ENCODE measurements around the gene NOL6. TPM values are rescaled to one million over a fixed set of nuclear protein-coding genes. Genes with fewer than 3 reads are reported as not detected.

The NOL6 gene
- total RNA-seq, 1 experiment from 2014 or later, result 36.4 TPM

- no TSS peak for BruUV-seq (replicated peaks)
- no peak for TF ChIP-seq POLR2A (IDR thresholded peaks at IDR 0.05; ENCODE audit: borderline replicate concordance, extremely low read depth, insufficient read depth, insufficient read length)
- no peak for TF ChIP-seq SP1 (IDR thresholded peaks at IDR 0.05; ENCODE audit: low read depth)
- no peak for TF ChIP-seq CTCF (IDR thresholded peaks at IDR 0.05 in 2 of 3, conservative IDR thresholded peaks at IDR 0.05 in 1 of 3; ENCODE audit: borderline replicate concordance in 1 of 3, insufficient read depth in 1 of 3, low read depth in 2 of 3, low read length in 2 of 3)
- no peak for TF ChIP-seq ATF3 (IDR thresholded peaks at IDR 0.05)
- no peak for TF ChIP-seq EZH2phosphoT487 (IDR thresholded peaks at IDR 0.05; ENCODE audit: borderline replicate concordance)
- TF ChIP-seq EGR1 (IDR thresholded peaks at IDR 0.05; ENCODE audit: low read depth), result no peak
- TF ChIP-seq TCF7L2 (IDR thresholded peaks at IDR 0.05; ENCODE audit: borderline replicate concordance, extremely low read depth, insufficient read depth, insufficient read length), result no peak
- TF ChIP-seq ZBTB33 (IDR thresholded peaks at IDR 0.05; ENCODE audit: extremely low read depth, insufficient replicate concordance, low read length), result no peak
- TF ChIP-seq JUND (IDR thresholded peaks at IDR 0.05), result no peak
- TF ChIP-seq RAD21 (IDR thresholded peaks at IDR 0.05; ENCODE audit: low read depth), result no peak
- TF ChIP-seq ELF1 (IDR thresholded peaks at IDR 0.05; ENCODE audit: borderline replicate concordance, low read depth), result no peak
- ChIA-PET CTCF (no interaction called here), RAD21 (ENCODE audit: low non-redundant PET in 1 of 2, low total read pairs in 2 of 2, uncharacterized antibody in 2 of 2, unreplicated experiment in 2 of 2) (no interaction called here), POLR2A (no interaction called here)
- H3K9me3 ChIP-seq (ENCODE audit: control insufficient read depth in 1 of 2, insufficient read depth in 1 of 2, low read depth in 1 of 2, low read length in 2 of 2), result no peaks in the 10 kb centered on the region
- peaks cover 0 to 9% of the 10 kb centered on the region in 2 experiments; a peak in 2 of 4 replicates for H3K4me1 ChIP-seq (ENCODE audit: control insufficient read depth in 1 of 2, insufficient read depth in 2 of 2, low read length in 2 of 2)
- no peaks in the 10 kb centered on the region for H3K9me2 ChIP-seq (ENCODE audit: insufficient read depth)
- no peaks in the 10 kb centered on the region for H3K79me2 ChIP-seq (ENCODE audit: insufficient read depth, low read length)
- H2AFZ ChIP-seq (ENCODE audit: low read depth, low read length, poor library complexity, severe bottlenecking), result no peak overlapping the region
- H3K4me2 ChIP-seq (ENCODE audit: low read length), result no peak overlapping the region
- no peak overlapping the region for H3K9ac ChIP-seq (ENCODE audit: low read length)
- no peak for ATAC-seq
- H3K27ac ChIP-seq (ENCODE audit: low read depth, low read length), result no peak overlapping the region
- H4K20me1 ChIP-seq (ENCODE audit: insufficient read depth), result no peaks in the 10 kb centered on the region
- DNase-seq (ENCODE audit: low read depth, low spot score), result no peak
- H3K4me3 ChIP-seq (replicated peaks in 1 of 2; ENCODE audit: low read depth in 1 of 2, low read length in 2 of 2), result no peak overlapping the region
- no peaks in the 10 kb centered on the region for H3K27me3 ChIP-seq (ENCODE audit: insufficient read depth, low read length)
- no peaks in the 10 kb centered on the region for H3K36me3 ChIP-seq (ENCODE audit: control insufficient read depth in 1 of 2, insufficient read depth in 2 of 2, low read length in 2 of 2)
- intact Hi-C loops (cut with micrococcal nuclease), result no loop called here
Observed at GRCh38 chr9:33426843-33427293, 46.9 kb downstream of the NOL6 start.

All from HCT116 (cell line).